Fibroblast of pulmonary artery (primary cell): Measurements from ENCODE around the gene CHURC1.

ENCODE experiments used
- DNase-seq: peaks from one replicate; pipeline ENCODE4 v3.0.0-alpha.2; 2010; ENCODE audit warnings: low read depth
- H3K4me3 ChIP-seq: replicated peaks from 2 replicates; pipeline ENCODE4 v1.5.1; 2011; ENCODE audit warnings: low read depth, mild to moderate bottlenecking, control low read depth, low read length, moderate library complexity
- CTCF ChIP-seq: IDR thresholded peaks from 2 replicates; pipeline ENCODE4 v1.5.1; 2011; ENCODE audit warnings: mild to moderate bottlenecking, control low read depth, low read length, inconsistent platforms; ENCODE audit errors: missing control alignments

CHURC1 gene

GRCh38 chr14:64879635-64880220, 34.5 kb upstream of the CHURC1 start, which contains the start of gene SPTB:
SPTB (minus strand) TSS chr14:64879907; CDS start chr14:64823094, 56,813 bp downstream.
- DNase-seq: no peak
- H3K4me3 ChIP-seq: peak within 1 kb of the TSS; percentile 2
- TF ChIP-seq CTCF: no peak

GRCh38 chr14:64880221-64881121, 33.8 kb upstream of the CHURC1 start:
- DNase-seq: no peak
- H3K4me3 ChIP-seq: peak overlapping the region; percentile 2
- TF ChIP-seq CTCF: no peak

GRCh38 chr14:64885559-64885958, 28.7 kb upstream of the CHURC1 start:
- no peak for DNase-seq
- no peak for TF ChIP-seq CTCF
- no peak overlapping the region for H3K4me3 ChIP-seq

GRCh38 chr14:64889352-64889751, 24.9 kb upstream of the CHURC1 start:
- no peak for DNase-seq
- H3K4me3 ChIP-seq: no peak overlapping the region
- TF ChIP-seq CTCF: no peak

- DNase-seq: no peak
- H3K4me3 ChIP-seq: no peak overlapping the region
- TF ChIP-seq CTCF: no peak
Observed at GRCh38 chr14:64891173-64891838, 22.9 kb upstream of the CHURC1 start.

GRCh38 chr14:64891839-64892375, 22.3 kb upstream of the CHURC1 start:
- H3K4me3 ChIP-seq: no peak overlapping the region
- DNase-seq: peak; percentile 81
- peak; percentile 48 for TF ChIP-seq CTCF
